Gastroesophageal sphincter (tissue), 3 donors: ENCODE results near the gene ATP2C2.
"Not testable (repeated sequence)": the region's sequence is repeated elsewhere in the genome, so short reads cannot be mapped to it uniquely, and the experiment has no call there.

Source experiments
- CTCF ChIP-seq, 4 experiments: fragments of 200-600 bp in 2 of 4; fragments of 450-650 bp in 2 of 4; sonication (generic) in 1 of 4; IDR thresholded peaks; one replicate each; pipeline ENCODE4 v1.5.1; 2017 to 2019; ENCODE audit warnings: antibody characterized with exemption in 4 of 4, mild to moderate bottlenecking in 2 of 4, moderate library complexity in 2 of 4
- POLR2A ChIP-seq, 2 donors: fragments of 450-650 bp; IDR thresholded peaks; one replicate each; pipeline ENCODE4 v1.6.1; 2017; ENCODE audit warnings: antibody characterized with exemption in 2 of 2, mild to moderate bottlenecking in 2 of 2, moderate library complexity in 1 of 2

GRCh38 chr16:84451010-84451676 is 82.8 kb downstream of the ATP2C2 start:
- not testable (repeated sequence) for TF ChIP-seq POLR2A, CTCF (IDR thresholded peaks at IDR 0.05)
